ENCODE measurements around the gene WBP11.

The WBP11 gene

GRCh38 chr12:14803011-14803829, at the start of gene WBP11, which contains the start of gene C12orf60:
WBP11 (minus strand) TSS chr12:14803478; CDS start chr12:14801383, 2,095 bp downstream.
C12orf60 (plus strand) TSS chr12:14803670; CDS start chr12:14822936, 19,266 bp downstream.
- DNase-seq (ENCODE audit: low read depth in 2 of 2) = peak; percentile 76 to 84

DNA sequence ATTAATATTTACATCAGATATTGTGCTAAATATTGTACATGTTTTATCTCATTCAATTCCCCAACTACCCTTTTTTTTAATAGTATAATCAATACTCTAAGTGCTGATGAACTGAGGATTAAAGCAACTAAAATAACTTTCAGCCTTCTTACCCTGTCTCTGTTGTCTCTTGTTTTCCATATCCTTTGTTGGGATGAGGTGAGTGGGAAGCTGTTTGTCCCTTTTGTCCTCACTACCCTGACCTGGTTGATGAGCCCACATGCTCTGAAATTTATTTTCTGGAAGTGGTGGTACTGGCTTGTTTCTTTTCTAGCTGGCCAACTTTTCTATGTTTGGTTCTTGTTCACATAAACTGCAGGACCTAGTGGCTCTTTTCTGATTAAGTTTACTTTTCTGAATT, 49.6 kb upstream of the WBP11 start:
- no peak for DNase-seq (ENCODE audit: low read depth in 2 of 2)

GRCh38 chr12:14850929-14851663, 47.8 kb upstream of the WBP11 start:
- no peak for DNase-seq (ENCODE audit: low read depth in 2 of 2)

DNA sequence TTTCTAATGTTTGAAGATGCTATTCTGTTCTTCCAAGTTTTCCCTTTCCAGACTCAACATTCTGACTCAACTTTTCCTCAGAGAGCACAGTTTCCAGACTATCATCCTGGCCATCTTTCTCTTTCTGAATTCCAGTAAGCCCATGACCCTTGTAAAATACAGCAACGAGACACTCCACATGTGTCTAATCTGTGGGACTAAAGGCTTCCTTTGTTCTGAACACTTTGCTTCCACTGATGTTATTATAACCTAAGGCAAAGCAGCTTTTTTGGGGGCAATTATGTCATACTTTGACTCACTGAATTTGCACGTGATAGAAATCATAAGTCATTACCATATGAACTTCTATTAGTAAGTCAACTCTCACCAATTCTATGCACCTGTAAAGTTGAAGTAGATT, 46.4 kb upstream of the WBP11 start:
- no peak for DNase-seq (ENCODE audit: low read depth in 2 of 2)

- DNase-seq (ENCODE audit: low read depth in 2 of 2) = no peak
These were observed 43.8 kb upstream of the WBP11 start for GRCh38 chr12:14846876-14847580.

GRCh38 chr12:14846042-14846587, 42.8 kb upstream of the WBP11 start:
- DNase-seq (ENCODE audit: low read depth in 2 of 2) = no peak

- DNase-seq (ENCODE audit: low read depth in 2 of 2) = peak in 1 of 2 donors; percentile 13
These were observed 42.1 kb upstream of the WBP11 start for GRCh38 chr12:14845350-14845750.

GRCh38 chr12:14844401-14844800, 41.1 kb upstream of the WBP11 start:
- DNase-seq (ENCODE audit: low read depth in 2 of 2) = no peak

- no peak for DNase-seq (ENCODE audit: low read depth in 2 of 2)
These were observed 40.2 kb upstream of the WBP11 start, which contains the start of gene ART4 for GRCh38 chr12:14843425-14843887. ART4 (minus strand) TSS chr12:14843526; CDS start chr12:14843113, 413 bp downstream.

DNA sequence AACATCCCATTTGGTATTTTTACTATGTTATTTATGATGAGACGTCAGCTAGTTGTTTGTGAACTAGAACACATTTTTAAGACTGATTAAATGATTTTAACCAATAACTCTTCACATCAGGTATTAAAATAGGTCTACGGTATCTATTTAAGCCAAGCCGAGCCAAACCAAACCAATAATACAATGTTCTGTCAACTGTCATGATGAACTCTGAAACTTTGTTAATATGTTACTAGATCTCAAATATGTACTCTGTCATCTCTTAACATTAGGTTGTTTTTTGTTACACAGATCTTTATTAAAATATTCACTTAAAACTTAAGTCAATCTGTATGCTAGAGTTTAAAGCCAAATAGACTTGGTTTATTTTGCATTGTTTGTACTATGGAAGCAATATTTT, 39.0 kb upstream of the WBP11 start:
- no peak for DNase-seq (ENCODE audit: low read depth in 2 of 2)

- DNase-seq (ENCODE audit: low read depth in 2 of 2) = no peak
These were observed 38.5 kb upstream of the WBP11 start for GRCh38 chr12:14841761-14842160.

- DNase-seq (ENCODE audit: low read depth in 2 of 2) = no peak
These were observed 37.3 kb upstream of the WBP11 start for GRCh38 chr12:14840616-14841015.

DNA sequence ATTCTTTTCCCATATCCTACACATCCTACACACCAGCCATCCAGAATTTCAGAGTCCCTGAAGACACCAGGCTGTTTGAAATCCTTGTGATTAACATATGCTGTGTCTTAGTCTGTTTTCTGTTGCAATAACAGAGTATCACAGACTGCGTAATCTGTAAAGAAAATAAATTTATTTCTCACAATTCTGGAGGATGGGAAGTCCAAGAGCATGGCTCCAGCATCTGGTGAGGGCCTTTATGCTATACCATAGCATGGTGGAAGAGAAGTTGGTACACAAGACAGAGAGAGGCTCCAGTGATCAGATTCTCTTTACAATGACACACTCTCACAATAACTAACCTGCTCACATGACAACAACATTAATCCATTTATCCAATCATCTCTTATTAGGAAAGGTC, 36.0 kb upstream of the WBP11 start:
- no peak for DNase-seq (ENCODE audit: low read depth in 2 of 2)

DNA sequence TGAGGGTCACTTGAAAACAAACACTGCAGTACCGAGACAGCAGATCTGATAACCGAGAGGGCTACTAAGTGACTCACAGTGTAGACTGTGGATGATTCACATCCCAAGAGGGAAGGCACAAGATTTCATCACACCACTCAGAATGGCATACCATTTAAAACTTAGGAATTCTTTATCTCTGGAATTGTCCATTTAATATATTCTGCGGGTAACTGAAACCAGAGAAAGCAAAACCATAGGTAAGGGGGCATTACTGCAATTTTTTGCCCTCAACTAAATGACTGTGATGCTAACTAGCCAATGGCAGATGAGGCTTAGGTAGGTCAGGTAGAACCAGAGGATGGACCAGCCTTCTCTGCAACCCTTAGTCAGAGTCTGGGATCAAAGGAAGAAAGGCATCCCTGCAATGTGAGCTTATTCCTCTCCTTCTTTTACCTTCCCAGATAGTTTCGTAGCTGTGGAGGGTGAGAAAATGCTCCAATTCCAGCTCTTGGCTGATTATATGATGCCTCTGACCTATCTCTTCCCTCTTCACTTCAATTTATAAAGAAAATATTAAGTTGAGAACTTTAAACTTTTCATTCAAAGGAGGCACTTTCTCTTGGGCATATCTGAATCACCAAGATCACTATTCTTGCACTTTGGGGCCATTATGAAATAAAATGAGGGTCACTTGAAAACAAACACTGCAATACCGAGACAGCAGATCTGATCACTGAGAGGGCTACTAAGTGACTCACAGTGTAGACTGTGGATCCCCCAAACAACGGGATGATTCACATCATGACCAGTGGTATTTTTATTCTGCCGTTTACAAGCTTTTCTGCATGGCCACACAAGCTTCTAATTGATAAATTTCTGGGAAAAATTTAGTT, 33.3 kb upstream of the WBP11 start:
- DNase-seq (ENCODE audit: low read depth in 2 of 2) = no peak

DNA sequence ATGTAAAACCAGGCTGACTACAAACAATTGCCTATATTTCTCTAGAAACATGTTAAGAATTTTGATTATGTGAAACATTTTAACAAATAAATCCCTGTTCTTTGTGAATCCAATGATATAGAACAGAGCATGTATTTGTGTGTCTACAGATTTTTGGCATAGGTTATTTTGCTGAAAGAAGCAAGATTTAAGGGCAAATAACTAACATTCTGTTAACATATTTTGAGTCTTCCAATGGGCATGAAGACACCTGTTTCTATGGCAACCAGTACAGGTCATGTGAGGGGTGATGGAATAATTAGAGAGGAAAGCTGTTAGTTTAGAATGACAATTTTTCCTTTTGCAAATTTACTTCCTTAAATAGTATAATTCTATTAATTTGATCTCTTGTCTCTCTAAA, 31.2 kb upstream of the WBP11 start:
- DNase-seq (ENCODE audit: low read depth in 2 of 2) = no peak

GRCh38 chr12:14833952-14834351, 30.7 kb upstream of the WBP11 start:
- DNase-seq (ENCODE audit: low read depth in 2 of 2) = no peak

- no peak for DNase-seq (ENCODE audit: low read depth in 2 of 2)
These were observed 30.1 kb upstream of the WBP11 start for GRCh38 chr12:14833336-14833735.

DNA sequence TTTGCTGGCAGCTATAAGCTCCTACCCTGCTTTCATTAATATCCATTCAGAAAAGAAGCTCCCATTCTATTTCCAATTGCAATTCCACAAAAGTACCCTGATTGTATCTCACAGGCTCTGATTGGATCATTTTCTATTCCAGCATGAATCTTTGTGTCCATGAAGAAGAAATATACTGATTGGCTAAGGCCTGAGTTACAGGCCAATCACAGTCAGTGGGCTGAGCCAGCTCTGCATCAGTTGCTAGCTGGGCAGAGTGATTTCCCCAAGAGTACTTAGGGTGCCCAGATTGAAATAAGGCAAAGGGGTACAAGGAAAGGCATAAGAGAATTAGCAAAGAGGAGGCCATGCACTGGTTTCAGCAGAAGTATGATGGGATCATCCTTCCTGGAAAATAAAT, 25.6 kb upstream of the WBP11 start:
- no peak for DNase-seq (ENCODE audit: low read depth in 2 of 2)

DNA sequence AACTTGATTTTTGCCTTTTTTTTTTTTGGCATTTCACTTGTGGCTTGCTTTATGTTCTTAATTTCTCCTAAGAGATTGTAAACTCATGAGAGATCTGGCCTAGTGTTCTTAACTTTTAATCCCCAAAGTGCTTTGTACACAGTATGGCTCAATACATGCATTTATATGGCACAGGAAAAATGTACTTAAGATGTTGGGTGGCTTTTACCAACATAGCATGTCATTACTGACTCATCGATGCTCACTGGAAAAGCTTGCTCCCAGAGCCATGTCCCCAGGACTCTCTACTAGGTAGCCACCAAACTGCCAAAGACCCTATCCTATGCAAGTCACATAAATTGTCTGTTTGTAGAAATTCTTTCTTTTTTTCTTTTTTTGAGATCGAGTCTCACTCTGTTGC, 23.8 kb upstream of the WBP11 start:
- DNase-seq (ENCODE audit: low read depth in 2 of 2) = no peak

DNA sequence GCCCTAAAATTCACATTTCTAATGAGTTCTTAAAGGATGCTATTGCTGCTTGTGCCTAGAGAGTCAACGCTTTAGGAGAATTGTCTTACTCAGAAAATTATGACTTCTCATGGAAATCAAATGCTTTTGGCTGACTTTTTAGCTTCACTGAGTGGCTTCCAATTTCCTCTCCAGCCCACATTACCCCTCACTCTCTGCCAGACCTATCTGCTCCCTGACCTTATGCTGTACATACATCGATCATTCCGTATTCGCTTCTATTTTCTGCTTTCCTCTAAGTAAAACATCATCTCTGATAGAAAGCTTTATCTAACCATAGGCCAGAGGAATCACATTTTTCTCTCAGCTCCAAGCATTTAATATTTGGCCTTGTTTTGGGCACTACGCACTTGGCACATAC, 23.2 kb upstream of the WBP11 start:
- DNase-seq (ENCODE audit: low read depth in 2 of 2) = no peak

DNA sequence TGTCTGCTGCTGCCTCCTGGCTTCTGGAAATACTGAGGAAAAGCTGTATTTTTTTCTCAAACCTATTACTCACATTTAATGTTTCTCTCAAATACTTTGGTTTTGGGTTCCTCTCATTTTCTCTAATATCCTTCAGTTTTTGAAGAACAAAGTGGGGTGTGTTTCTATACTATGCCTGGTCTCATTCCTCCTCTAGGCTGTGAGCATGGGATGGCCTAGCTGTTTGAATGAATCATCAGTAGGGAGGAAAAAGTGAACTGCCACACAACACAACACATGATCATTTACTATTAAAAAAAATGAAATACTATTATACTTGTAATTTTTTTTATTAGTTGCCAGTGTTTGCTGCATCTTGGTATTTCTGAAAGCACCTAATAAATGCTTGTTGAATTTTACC, 22.0 kb upstream of the WBP11 start:
- DNase-seq (ENCODE audit: low read depth in 2 of 2) = no peak

Measured in stimulated activated CD4-positive, alpha-beta T cell treated with anti-CD3 and anti-CD28 coated beads, Interleukin-15, amount 100 ng/mL, for 48 hours (primary cell).